HL-60/S4 treated with phorbol 12-myristate 13-acetate at 8.2 ng/mL for 4 days and 3 days (cell line): ENCODE data around the gene SLAMF1.
"Not testable (repeated sequence)": the region's sequence is repeated elsewhere in the genome, so short reads cannot be mapped to it uniquely, and the experiment has no call there.

Experiments used
- in situ Hi-C: fragments of 300-500 bp; cut with MboI; formaldehyde crosslinking; loops from 2 replicates; pipeline ENCODE4 v1.15.0; 2022; ENCODE audit warnings: low sequenced_read_pairs

The SLAMF1 gene

DNA sequence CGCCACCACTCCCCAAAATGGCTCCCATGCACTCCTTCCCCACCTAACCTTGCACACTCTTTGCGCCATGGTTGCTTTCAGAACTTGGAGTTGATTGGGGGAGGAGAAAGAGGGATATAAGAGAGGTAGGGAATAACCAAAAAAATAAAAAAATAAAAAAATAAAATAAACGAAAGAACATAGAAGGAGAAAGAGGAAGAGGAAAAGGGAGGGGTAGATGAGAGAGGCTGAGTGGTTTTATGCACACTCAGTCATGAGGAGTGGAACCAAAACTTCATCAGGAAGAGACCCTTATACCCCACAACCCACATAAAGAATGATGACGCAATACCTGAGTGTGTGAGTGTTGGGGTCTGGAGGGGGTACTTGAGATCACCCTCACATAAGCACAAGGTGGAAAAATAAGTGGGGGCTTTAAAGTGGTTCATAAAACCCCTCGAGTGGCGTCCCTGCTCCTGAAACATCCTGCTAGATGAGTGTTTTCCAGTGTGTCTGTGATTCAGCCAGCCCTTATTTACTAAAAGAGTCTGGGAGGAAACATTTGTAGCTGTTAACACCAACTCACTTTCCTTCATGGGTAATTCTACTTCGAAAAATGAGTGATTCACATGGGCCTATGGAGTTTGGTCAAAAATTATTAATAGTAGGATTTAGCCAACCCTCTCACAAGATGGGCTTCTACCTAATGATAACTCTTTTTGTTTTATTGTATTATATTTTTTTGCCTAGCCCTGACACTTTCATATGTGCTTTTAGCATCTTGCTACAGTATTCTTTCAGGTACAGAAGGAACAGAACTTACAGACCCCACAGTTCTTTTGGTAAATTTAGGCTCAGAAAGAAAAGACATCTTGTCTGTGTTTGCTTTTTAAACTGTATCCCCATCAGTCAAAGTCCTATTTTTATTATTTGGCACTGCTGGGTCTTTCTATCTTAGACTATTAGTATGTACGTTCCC is 5.2 kb downstream of the SLAMF1 start:
- in situ Hi-C loops = no loop called here

GRCh38 chr1:160640359-160641123 is 6.3 kb downstream of the SLAMF1 start:
- in situ Hi-C loops = no loop called here

- in situ Hi-C loops = no loop called here
Measured at GRCh38 chr1:160639652-160640051, 7.2 kb downstream of the SLAMF1 start.

- in situ Hi-C loops = no loop called here
Measured at GRCh38 chr1:160638926-160639325, 7.9 kb downstream of the SLAMF1 start.

DNA sequence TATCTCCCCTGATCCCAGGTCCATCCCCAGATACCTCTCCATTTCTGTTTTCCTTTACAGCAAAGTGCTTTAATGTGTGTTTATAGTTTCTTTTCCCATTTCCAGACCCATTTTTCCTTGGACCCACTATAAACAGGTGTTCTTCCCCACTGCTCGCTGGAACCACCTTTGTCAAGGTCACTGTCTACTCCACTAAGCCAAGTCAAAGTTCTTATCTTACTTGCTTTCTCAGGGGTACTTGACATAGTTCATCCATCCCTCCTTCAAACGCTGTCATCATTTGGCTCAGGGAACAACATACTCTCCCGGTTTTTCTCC is 8.3 kb downstream of the SLAMF1 start:
- in situ Hi-C loops = no loop called here

DNA sequence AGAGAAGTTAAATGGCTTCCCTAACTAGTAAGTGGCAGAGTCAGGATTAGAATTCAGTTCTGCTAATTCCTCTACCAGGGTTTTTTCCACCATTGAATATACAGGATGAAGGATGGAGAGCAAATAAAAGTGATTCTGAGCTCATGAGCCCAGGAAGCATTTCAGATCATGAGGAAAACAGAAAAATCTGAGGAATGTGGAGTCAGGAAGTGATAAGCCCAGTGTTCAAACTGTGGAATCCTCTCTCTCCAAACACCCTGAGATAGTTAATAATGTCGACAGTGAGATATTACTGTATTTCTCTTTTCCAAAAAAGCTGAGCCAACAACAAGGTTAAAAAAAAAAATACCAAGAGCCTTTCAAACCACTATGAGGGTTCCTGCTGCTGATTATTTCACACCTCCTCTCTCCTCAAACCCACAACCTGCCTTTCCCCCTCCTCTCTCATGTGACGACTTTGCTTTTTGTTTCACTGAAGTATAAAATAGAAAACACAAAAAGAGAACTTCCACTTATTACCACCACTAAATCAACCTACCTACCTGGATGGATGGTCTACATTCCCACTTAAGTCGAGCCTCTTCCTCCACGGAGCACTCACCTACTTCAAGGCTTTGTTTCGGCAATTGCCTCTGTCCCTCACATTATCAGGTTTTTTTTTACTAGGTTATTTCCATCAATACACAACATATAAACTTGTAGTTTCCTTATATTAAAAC is 8.9 kb downstream of the SLAMF1 start:
- in situ Hi-C loops = no loop called here

DNA sequence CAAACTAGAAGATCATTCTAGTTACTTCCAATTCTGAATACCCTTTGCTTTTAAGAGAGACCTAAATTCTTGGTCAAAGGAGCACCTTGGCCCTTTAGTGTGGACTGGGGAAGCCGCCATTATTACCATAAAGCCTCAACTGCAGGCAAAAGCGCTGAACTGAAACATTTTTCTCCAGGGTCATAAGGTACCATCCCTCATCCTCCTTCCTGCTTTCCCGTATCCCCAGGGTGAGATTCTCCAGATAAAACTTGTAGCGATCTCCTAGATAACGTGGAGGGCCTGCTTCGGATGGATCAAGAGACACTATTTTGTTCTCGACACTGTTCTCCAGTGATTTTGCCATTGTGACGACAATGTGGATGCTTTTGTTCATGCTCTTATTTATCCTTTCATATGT is 9.8 kb downstream of the SLAMF1 start:
- in situ Hi-C loops = no loop called here

DNA sequence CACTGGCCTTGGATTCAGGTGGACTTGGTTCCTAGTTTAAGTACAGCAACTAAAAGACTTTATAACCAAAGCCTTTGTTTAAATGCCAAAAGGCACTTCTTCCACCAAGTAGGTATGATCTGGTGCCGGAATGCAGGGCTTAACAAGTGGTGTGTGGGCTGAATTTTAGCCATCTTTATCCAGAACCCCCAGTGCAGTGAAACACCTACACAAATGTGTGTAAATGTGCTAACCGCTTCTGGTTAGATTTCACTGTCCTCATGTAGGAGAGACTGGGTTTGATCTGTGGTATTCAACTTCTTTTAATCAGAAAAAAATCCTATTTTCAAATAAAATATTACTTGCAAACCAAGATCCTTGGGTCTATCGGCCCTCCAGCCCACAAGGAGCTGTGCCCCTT is 10.3 kb downstream of the SLAMF1 start:
- in situ Hi-C loops = no loop called here

DNA sequence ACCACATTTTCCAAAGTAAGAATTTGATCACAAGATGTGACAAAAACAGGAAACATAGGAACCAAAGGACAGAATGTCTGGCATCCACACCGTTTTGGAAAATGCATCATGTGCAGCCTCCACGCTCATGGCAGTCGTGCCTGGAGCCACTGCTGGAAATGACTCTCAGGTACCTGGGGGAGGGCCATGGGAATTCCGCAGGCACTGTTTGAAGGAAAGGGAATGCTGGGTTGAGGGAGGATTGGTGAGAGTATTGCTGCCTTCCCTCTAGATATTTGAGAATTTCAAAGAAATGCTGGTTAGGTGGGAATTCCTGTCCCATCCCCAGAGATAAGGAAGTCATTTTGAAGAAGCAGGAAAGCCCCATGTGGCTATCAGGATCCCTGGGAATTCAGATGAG is 10.8 kb downstream of the SLAMF1 start:
- in situ Hi-C loops = no loop called here

GRCh38 chr1:160634543-160635491 is 12.0 kb downstream of the SLAMF1 start:
- in situ Hi-C loops = no loop called here

- in situ Hi-C loops = no loop called here
Measured at GRCh38 chr1:160633330-160633903, 13.4 kb downstream of the SLAMF1 start.

DNA sequence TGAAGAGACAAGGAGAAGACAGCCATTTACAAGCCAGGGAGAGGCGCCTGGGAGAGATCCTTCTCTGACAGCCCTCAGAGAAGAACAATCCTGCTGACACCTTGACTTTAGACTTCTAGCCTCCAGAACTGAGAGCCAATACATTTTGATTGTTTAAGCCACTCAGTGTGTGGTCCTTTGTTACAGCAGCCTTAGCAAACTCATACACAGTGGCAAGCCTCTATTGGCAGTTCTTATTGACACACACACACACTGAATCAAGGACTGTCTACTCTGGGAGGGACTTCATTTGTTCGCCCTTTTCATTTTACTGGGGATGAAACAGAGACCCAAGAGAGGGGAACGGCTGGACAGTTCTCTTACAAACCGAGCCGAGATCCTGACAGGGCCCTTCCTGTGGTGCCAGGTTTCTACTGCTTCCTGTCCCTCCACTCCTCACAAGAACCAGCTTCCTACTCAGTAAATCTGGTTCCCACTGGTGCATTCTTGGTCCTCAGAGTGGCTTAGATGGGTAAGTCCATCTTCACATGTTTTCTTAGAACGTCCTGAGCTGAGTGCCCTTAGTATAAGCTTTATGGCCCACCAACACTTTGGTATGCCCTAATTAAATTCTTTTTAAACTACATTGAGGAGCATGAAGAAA is 14.7 kb downstream of the SLAMF1 start:
- in situ Hi-C loops = no loop called here

GRCh38 chr1:160630523-160631451 is 16.1 kb downstream of the SLAMF1 start:
- in situ Hi-C loops = no loop called here

DNA sequence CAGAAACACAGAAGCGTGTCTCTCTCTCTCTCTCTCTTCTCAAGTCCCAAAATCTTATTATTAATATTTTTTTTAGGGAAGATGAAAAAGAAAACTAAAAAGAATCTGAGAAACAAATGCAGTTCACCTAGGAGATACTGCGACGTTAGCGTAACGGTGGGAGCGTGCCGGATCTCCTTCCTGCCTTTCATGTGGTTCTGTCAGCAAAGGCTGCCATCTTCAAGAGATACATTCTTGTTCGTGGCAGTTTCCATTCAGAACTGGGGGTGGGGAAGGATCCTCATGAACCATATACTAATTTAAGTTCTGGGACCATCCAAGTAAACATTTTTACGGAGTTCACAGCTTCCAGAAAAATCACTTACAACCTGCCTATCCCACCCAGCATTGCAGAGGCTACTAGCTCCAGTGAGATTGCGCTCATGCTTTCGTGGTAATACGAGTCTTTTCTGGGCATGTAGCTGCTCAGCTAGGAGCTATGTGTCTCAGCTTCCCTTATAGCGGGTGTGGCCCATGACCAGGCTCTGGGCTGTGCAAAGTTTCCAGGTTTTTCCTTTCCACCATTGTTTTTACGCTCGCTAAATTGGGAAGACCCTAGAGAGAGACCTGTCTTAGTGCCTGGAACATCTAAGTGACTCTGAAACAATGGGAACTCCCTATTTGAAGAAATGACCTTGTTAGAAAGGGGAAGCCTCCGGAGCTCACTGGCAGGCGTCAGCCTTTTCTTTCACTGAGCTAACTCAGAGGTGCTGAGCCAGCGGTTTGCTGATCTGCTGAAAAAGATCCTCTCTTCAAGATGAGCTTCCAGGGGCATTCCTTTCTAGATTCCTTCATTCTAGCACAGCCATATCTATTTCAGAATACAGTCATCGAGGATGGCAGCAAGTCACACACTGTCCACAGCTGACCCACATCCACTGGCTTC is 17.3 kb downstream of the SLAMF1 start:
- in situ Hi-C loops = no loop called here

DNA sequence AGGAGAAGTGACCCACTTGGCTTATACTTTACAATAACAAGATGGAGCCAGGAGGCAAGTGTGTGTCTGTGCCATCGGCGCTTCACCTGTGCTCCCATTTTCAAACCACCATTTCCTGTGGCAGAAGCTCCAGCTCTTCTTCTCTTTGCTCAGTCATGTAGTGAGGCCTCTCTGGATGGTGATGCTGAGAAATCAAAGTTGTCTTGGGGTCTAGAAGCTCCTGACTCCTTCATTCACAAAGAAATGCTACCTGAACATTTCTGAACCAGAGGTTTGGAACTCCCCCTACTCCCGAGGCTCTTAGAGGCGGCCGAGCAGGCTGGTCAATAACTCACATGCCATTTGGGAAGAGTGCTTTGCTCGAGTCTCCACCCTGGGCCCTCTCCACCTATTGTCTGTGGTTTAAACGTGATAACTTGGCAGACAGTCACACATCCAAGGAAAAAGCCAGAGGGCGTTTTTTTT is 18.0 kb downstream of the SLAMF1 start:
- in situ Hi-C loops = no loop called here

DNA sequence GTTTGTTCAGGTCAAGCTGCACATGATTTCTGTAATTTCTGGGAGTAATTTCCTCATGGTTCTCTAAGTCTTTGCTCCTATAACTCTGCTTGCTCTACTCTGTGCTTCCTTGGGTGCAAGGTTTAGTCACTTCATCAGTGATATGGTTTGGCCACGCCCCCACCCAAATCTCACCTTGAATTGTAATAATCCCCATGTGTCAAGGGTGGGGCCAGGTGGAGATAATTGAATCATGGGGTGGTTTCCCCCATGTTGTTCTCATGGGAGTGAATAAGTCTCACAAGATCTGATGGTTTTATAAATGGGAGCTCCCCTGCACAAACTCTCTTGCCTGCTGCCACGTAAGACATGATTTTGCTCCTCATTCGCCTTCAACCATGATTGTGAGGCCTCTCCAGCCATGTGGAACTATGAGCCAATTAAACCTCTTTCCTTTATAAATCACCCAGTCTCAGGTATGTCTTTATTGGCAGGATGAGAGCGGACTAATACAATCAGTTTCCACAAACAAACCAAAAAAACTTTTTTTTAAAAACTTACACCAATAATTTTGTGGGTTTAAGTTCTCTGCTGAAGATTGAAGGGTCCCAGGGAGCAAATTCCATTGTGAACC is 19.1 kb downstream of the SLAMF1 start:
- in situ Hi-C loops = not testable (repeated sequence)
